SU-DHL-6 (cell line): ENCODE results near the gene PPP2R3B.

ENCODE experiments used
- EZH2phosphoT487 ChIP-seq: fragments of 200-600 bp; sonication (generic), shearing (Covaris generic); conservative IDR thresholded peaks from 2 replicates; pipeline ENCODE4 v1.6.1; 2018; ENCODE audit warnings: mild to moderate bottlenecking, antibody characterized with exemption, low read length, moderate library complexity, mixed read lengths
- TF ChIP-seq, protein P1 (sequence below): fragments of 200-600 bp; sonication (generic); IDR thresholded peaks from one replicate; pipeline ENCODE4 v1.5.1; 2017; ENCODE audit warnings: antibody characterized with exemption, mild to moderate bottlenecking, low read length, moderate library complexity; ENCODE audit not compliant: insufficient read depth, poor library complexity, severe bottlenecking

DNA sequence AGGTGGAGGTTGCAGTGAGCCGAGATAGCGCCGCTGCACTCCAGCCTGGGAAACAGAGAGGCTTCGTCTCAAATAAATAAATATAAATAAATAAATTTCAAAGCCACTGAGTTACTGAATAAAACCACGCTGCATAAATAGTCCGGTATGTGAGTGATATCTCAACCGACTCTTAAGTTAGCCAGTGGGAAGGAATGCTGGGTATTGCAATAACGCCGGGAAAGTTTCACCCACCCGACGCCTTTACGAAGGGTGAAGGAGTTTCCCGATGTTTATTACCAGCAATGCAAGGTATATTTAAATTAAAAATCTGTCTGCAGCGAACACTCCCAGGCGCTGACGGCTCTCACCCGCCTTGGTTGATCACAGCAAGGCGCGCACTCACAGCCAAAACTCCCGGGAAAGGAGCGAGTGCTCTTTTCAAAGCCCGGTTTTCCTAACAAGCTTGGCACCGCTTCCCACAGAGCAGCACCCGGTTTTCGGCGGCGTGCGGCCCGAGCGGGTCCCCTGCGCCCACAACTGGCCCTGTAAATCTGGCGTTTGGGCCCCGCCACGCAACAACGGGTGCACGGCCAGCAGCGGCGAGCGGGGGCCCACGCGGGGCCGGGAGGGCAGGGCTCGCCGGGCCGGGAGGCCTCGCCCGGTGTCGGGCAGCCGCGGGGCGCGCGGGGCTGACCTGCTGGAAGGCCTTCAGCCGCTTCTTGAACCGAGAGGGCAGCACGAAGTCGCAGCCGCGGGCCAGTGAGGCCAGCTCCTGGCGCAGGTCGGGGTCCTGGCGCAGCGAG lies 13.7 kb downstream of the PPP2R3B start:
- TF ChIP-seq, protein P1, sequence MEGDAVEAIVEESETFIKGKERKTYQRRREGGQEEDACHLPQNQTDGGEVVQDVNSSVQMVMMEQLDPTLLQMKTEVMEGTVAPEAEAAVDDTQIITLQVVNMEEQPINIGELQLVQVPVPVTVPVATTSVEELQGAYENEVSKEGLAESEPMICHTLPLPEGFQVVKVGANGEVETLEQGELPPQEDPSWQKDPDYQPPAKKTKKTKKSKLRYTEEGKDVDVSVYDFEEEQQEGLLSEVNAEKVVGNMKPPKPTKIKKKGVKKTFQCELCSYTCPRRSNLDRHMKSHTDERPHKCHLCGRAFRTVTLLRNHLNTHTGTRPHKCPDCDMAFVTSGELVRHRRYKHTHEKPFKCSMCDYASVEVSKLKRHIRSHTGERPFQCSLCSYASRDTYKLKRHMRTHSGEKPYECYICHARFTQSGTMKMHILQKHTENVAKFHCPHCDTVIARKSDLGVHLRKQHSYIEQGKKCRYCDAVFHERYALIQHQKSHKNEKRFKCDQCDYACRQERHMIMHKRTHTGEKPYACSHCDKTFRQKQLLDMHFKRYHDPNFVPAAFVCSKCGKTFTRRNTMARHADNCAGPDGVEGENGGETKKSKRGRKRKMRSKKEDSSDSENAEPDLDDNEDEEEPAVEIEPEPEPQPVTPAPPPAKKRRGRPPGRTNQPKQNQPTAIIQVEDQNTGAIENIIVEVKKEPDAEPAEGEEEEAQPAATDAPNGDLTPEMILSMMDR, result no peak
- TF ChIP-seq EZH2phosphoT487, result no peak
